Muscle of arm (tissue), 12 donors: ENCODE results near the gene LSMEM2. TPM values are rescaled to one million over a fixed set of nuclear protein-coding genes. Genes with fewer than 3 reads are reported as not detected.
"Not testable (repeated sequence)": the region's sequence is repeated elsewhere in the genome, so short reads cannot be mapped to it uniquely, and the experiment has no call there.

ENCODE experiments used
- DNase-seq: peaks from one replicate; pipeline ENCODE4 v3.0.0-alpha.2; 2013
- polyA plus RNA-seq, 12 donors: library from polyadenylated mRNA; unstranded; fragments of 120-200 nt; gene quantifications; one replicate each; pipeline ENCODE4 v1.2.1, GENCODE V29; 2013; ENCODE audit not compliant: insufficient read length in 12 of 12

The LSMEM2 gene
- polyA plus RNA-seq, 12 donors, result 8.2 to 40.8 (median 26.1) TPM; not detected in 1

DNA sequence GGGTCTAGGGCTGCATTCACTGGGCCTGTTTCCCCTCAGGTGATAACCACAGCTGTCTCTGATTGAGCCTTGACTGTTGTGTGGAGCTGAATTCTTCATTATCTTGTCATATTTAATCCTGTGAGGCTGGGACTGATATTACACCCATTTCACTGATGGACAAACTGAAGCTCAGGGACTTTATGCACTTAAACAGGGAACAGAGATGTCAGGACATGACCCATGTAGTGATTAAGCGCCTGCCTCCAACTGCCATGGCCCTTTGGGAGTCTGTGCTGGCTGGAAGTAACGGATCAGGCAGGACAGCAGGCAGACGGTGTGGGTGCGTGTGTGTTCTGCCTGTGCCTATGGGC, 35.4 kb upstream of the LSMEM2 start:
- no peak for DNase-seq

DNA sequence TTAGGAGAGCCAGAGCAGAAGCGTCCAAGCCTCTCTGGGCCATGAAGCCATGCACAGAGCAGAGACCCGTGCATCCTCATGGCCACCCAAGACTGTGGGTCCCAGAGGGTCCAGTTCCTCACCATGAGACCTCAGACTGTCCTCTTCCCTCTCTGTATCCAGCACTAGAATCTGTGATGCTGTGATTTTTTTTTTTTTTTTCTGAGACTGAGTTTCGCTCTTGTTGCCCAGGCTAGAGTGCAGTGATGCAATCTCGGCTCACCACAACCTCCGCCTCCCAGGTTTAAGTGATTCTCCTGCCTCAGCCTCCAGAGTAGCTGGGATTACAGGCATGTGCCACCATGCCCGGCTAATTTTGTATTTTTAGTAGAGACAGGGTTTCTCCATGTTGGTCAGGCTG, 34.1 kb upstream of the LSMEM2 start:
- not testable (repeated sequence) for DNase-seq

DNA sequence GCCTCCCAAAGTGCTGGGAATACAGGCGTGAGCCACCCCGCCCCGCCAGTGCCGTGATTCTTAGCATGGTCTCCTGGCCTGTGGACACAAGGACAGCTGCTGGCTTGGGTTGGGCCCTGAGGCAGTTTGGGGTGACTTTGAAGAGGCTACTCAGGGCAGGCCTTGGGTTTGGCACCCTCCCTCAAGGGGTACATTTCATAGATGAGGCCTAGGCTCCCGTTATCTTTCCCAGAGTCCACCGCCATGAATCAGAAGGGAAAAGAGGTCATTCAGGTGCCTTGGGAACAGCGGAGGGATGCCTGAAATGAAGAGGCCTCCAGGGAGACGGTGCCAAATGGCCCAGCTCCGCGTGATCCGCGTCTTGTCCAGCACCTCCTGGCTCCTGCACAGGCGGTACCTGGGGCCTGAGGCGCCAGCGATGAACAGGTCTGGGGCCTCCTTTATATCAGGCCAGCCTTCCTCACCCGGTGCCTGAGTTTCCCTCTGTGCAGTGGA, 33.6 kb upstream of the LSMEM2 start:
- DNase-seq, result no peak

DNA sequence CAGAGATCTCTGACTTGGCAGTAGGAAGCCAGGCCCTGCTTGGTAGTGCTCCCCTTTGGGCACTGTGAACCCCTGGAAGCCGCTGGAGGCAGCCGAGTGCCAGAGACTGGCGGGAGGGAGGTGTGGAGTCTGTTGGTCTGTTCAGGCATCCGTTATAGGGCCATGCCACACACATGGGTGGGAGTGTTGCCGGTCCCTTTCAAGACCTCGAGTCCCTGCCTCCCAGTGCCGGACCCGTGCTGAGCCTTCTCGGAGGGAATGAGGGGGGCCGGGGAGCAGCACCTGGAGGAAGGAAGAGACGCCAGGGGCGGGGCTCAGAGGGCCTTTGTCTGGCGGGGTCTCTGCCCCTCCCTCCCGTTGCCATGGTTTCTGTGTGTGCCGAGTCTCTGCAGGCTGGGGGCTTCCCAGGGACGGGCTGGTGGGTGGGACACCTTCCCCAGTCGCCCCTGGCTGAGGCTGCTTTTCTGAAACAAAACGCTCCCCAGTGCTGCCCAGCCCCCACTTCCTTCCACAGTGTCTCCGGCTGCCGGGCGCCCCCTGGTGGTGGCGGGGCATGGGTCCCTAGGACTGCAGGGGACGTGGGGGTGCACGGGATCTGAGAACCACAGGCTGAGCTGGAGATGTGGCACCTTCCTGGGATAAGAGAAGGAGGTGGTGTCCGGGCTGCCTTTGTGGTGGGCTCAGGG, 32.9 kb upstream of the LSMEM2 start:
- DNase-seq, result peak; percentile 88

DNA sequence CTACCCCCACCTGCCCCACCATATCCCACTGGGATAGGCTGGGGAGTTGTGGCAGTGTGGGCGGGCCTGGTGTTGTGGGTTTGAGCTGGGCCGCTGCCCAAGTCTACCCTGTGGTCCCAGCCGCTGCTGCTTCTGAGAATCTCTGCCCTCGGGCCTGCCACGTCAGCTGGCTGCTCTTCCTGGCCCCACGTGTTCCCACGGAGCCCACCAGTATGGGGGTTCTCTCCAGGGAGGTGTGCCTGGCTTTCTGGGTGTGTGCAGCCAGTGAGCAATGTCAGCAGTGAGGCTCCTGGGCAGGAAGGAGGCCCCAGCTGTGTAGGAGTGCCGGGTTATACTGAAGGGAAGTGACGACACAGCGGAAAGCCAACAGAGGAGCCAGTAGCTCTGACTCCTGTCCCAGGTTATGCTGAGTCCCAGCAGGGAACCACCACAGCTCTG, 32.4 kb upstream of the LSMEM2 start:
- DNase-seq, result no peak

DNA sequence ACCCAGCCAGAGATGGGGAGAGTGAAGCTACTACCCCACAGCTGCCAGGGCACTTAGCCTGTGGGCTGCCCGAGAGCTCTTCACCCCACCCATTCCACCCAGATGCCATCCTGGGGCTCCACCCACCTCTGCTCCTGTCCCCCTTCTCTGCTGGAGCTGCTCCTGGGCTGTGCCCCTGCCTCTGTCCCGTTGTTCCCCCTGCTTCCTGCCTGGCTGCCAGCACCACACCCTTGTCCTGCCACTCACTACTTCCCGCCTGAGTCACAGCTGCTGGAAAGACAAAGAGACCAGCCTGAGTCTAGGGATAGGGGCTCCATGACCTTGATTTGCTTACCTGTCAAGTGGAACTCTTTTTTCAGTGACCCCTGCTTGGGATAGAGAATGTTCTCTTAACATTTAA, 30.5 kb upstream of the LSMEM2 start:
- DNase-seq, result no peak

DNA sequence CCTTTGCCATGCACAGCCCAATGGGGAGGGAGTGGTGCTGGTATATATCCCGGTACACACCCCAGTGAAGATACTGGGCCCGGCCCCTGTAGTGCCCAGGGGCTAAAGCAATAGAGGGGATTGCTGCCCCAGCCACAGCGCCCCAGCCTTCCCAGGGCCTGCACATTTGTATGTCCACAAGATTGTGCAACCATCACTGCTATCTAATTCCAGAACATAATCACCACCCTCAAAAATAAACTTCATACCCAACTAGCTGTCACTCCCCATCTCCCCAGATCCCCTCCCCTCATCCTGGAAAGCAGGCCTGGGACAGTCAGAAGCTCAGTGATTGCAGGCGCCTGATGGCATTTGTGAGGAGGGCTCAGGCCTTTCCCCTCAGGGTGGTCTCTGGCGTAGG, 29.4 kb upstream of the LSMEM2 start:
- DNase-seq, result no peak

DNA sequence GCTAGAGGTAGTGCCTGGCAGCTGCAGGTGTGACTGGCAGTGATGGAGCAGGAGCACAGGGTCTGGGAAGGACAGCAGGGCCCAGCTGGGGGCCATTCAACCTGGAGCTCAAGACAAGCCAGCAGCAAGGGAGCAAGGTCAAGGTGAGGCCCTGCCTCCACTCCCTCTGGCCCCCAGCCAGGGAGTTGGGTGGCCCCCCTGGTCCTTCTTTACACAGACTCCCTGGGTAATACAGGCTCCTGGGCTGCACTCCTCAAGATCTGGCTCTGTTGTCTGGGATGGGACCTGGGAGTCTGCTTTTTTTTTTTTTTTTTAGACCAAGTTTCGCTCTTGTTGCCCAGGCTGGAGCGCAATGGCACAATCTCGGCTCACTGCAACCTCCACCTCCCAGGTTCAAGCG, 28.4 kb upstream of the LSMEM2 start:
- DNase-seq, result no peak

DNA sequence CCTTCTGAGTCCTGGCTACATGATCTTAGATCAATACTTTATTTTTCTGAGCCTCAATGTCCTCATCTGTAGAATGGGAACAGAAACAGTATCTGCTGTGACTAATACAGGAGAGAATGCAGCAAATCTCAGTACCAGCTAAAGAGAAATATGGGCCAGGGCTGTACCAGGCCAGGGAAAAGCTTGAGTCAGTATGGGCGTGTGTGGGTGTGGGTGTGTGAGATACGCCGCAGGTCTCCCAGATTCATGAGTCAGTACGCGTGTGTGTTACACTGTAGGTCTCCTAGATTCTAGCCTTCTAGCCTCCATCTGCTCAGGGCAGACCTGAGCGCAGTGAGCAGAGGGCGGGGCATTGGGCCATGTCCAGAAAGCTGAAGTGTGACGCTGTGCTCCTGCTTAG, 27.7 kb upstream of the LSMEM2 start:
- no peak for DNase-seq

DNA sequence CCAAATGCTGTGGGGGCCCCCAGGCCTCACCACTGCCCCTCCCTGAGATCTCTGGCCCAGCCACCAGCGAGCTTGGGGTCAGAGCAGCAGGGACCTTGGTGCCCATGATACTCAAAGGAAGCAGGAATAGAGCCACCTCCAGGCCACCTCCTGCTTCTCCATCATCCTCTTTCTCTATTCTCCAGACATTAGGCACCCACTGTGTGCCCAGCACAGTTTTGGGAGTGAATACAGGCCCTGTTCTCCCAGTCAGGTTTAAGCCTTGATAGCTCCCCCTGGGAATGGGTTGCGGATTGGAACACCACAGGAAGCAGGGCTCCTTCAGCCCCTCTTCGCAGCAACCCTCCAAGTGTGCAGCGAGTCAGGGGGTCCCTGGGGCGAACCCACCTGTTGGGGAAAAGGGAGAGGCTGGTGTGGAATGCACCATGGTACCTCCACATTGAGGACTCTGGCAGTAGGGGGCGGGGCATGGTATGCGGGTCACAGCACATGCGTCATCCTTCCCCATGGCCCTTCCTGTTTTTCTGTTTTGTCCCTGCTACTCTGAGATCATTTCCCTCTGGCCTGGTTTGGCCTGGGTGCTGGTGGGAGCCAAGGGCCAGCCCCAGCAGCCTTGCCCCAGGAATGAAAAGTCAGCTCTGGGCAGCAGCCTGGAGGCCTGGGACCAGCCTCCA, 24.2 kb upstream of the LSMEM2 start:
- no peak for DNase-seq

DNA sequence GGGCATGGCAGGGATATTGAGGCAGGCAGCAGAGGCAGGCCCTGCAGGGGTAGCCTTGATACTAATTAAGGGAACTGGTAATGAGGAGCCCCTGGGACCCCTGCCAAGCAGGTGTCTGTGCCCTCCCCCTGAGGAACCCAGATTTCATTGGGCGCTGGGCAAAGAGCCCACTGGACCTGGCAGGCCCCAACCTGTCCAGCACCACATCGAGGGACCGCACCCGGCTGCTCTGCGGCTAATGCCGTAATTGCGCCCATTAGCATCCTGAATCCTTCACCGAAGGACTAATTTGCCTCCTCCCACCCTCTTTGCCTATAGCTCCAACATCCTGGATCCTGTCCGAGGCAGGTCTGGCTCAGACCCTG, 23.7 kb upstream of the LSMEM2 start:
- DNase-seq, result no peak

DNA sequence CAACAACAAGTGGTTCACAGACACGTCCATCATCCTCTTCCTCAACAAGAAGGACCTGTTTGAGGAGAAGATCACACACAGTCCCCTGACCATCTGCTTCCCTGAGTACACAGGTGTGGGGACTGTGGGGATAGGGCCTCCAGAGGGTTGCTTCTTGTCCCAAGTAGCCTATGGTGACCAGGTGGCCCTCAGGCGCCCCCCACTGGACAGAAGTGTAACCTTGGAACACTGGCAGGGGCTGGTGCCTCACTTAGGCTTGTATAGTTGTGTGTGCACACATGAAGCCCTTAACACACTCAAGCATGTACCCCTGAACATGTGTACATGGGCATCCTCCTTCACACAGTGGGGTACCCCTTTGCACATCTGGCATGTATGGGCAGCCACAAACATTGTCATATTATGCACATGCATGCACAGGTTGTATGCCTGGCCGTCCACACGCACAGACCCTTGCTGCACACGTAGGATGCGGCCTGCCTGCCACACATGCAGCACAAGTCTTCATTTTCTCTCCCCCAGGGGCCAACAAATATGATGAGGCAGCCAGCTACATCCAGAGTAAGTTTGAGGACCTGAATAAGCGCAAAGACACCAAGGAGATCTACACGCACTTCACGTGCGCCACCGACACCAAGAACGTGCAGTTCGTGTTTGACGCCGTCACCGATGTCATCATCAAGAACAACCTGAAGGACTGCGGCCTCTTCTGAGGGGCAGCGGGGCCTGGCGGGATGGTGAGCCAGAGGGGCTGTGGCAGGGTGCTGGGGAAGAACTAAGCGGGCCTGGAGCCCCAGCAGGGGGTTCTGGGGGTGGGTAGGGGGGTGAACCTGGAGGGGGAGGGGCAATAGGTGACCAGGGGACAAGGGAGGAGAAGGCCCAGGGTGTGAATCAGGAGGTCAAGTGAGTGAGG, 21.7 kb upstream of the LSMEM2 start:
- DNase-seq, result no peak

DNA sequence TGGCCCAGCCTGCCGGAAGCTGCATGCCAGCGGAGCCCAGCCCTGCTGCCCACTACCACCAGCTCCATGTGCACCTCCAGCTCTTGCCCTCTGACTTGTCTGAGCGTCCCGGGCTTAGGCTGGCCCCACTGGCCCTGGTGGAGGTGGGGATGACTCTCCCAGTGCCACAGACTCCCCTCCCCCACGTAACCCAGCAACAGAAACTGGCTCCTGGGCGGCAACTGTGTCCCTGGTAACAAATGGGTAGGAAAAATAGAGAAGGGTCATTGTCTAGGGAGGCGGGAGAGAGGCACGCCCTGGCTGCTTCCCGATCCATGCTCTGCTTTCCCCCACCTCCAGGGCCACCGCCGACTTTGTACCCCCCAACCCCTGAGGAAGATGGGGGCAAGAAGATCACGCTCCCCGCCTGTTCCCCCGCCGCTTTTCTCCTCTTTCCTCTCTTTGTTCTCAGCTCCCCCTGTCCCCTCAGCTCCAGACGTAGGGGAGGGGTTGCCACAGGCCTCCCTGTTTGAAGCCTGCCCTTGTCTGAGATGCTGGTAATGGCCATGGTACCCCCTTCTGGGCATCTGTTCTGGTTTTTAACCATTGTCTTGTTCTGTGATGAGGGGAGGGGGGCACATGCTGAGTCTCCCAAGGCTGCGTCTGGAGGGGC, 20.7 kb upstream of the LSMEM2 start:
- no peak for DNase-seq

DNA sequence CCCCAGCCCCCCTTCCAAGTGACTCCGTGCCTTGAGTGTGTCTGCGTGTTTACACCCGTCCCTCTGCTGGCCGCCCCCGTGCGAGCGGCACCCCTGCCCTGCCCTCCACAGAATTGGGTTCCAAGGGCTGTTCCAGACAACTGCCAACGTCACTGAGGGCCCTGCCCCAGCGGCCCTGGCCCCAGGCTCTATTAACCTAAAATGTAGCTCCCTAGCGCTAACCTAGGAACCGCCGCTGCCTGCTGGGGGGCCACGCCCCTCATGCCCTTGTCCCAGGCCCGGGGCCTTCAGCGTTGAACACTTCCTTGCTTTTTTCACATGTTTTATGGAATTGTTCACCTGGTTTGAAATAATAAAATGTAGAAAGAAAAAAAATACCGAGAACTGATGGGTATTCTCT, 19.9 kb upstream of the LSMEM2 start:
- no peak for DNase-seq

DNA sequence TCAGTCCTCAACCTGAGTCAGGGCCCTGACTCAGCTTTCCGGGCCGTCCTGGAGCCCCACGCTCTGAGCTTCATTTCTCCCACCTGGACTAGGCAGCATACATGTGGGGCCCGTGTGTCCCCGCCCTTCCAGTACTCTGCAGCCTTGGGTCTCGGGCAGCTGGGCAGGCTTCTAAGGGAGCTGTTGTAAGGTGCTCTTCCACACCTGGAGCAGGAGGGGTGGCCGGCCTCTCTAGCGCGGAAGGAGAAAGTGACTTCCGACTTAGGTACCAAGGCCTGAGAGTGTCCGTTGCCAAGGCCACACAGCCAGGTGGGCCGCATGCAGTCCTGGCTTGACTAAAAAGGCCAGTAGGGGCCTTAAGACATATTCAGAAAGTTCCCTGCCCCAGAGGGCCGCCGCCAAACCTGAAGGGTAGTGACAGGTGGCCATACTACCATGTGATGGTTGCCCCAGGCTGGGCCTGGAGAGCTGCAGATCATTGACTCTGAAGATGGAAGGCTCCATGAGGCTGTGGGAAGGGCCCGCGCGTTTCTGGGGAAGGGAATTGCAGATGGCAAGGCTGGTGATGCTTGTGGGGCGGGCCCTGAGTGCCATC, 19.4 kb upstream of the LSMEM2 start:
- no peak for DNase-seq

DNA sequence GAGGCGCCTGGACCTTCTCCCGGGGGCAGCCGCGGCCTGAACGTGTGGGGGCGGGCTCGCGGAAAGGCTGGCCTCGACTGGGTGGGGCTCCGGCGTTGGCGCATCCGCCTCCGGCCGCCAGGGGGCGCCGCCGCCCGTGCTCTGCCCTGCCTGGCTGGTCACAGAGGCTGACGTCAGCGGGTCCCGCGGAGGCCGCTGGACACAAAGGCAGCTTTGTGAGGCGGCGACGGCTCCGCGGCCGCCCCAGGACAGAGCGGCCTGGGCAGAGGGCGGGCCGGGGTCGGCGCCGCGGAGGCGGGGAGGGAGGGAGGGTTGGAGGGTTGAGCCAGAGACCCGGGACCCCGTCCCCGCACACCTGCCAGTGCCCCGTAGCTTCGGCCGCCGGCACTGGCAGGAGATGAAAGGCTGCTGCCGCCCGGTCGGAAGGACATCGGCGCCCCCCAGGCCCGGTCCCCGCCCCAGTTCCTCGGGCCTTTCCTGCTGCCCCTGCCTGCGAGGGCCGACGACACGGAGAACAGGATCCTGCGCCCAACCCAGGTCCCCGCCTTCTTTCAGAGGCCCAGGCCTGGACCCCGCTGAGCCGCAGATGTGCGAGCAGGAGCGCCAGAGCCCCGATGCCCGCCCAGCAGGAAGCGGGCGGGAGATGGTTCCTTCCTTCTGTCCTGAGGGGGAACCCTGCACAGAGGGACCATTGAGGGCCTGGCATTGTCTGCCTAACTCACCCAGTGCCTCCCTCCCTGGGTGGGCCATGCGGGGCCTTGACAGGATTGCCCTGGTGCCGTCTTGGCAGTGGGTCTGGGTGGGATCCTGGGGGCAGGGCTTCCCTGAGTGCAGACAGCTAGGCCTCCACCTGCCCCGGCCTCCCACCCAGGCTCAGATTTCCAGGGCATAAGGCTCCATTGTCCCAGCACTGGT, 18.6 kb upstream of the LSMEM2 start:
- peak; percentile 95 for DNase-seq

DNA sequence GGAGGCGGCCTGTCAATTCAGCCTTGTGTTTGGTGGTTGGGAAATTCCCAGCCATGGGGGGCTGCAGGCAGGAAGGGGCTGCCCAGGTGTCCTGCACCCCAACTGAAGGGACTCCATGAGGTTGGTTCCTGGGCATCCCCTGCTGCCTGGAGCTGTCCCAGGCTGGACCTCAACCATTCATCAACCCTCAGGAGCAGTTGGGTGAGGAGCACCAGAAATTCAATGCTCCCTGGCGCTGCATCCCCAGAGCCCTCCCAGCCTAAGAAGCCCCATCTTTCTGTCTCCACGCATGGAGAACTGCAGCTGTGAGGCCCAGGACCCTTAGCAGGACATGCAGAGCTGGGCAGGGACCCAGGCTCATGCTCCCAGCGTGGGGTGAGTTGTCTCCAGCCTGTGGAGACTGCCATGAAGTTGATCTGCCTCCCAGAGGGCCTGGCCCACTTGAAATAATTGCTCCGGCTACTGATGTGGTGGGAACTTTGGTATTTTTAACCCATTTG, 17.9 kb upstream of the LSMEM2 start:
- DNase-seq, result no peak

DNA sequence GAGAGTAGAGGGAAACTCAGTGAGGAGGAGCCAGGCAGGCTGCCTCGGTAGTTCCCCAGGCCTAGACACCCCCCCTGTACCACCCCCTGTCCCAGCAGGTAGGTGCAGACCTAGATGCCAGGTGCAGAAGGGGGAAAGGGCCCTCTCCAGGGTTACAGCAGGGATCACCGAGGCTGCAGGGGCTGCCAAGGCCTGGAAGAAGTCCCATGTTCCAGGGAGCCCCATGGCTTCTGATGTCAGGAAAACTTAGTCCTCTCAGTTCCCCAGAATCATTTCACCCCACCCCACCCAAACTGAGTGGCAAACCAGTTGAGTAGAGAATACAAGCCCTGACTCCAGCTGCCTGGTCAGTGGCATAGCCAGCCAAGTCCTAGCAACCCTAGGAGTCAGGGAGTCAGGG, 17.4 kb upstream of the LSMEM2 start:
- DNase-seq, result no peak

DNA sequence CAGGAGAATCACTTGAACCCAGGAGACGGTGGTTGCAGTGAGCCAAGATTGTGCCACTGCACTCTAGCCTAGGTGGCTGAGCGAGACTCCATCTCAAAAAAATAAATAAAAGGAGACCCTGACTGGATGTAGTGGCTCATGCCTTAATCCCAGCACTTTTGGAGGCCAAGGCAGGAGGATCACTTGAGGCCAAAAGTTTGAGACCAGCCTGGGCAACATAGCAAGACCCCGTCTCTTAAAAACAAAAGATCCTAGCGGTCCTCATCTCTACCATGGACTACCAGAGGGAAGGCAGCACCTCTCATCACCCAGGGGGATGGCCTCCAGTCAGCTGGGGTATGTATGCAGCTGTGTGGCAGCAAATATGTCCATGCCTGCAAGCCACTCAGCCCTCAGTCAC, 16.7 kb upstream of the LSMEM2 start:
- DNase-seq, result not testable (repeated sequence)

DNA sequence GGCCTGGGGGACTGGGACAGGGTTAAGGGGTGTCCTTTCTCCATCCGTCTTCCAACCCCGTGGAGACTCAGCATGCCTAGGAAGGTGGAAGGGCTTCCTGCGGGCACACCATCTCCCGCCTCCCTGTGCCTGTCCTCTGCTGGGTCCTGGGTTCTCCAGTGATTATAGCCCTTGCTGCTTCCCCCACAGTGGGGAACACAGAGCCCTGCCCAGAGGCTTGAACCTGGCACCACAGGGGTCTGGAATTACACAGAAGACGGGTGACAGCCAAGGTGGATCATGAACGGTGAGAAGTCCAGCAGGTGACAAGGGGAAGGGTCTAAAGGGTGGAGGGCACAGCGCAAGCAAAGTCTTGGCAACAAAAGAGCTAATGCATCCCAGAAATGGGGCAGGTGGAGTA, 16.1 kb upstream of the LSMEM2 start:
- no peak for DNase-seq
